Mononuclear cell (primary cell): ENCODE data around the gene NDUFA3. TPM values are rescaled to one million over a fixed set of nuclear protein-coding genes. Genes with fewer than 3 reads are reported as not detected.

Experiments used
- H3K27me3 ChIP-seq: 2 replicates; pipeline ENCODE4 v1.6.0; 2011; ENCODE audit warnings: low read length, control low read depth; ENCODE audit not compliant: insufficient read depth
- H3K4me1 ChIP-seq: 2 replicates; pipeline ENCODE4 v1.5.1; 2011; ENCODE audit warnings: mild to moderate bottlenecking, low read length, control low read depth; ENCODE audit not compliant: insufficient read depth
- H3K4me3 ChIP-seq: 2 replicates; pipeline ENCODE4 v1.5.1; 2011; ENCODE audit warnings: mild to moderate bottlenecking, low read length, moderate library complexity
- H3K9me3 ChIP-seq: 2 replicates; pipeline ENCODE4 v1.5.1; 2011; ENCODE audit warnings: low read depth, mild to moderate bottlenecking, control low read depth, low read length
- total RNA-seq: library from RNA; depleted of rRNA; stranded (reverse); fragments of >200 nt; gene quantifications from one replicate; pipeline ENCODE4 v1.2.3, GENCODE V29; 2012

The NDUFA3 gene
- total RNA-seq, 1 donor, result 6.9 TPM

GRCh38 chr19:54142166-54142780 lies 39.6 kb downstream of the NDUFA3 start:
- no peak overlapping the region for H3K4me3 ChIP-seq
- H3K9me3 ChIP-seq, result no peaks in the 10 kb centered on the region
- H3K27me3 ChIP-seq, result no peaks in the 10 kb centered on the region
- H3K4me1 ChIP-seq, result peaks cover 15% of the 10 kb centered on the region

GRCh38 chr19:54145541-54146158 lies 43.0 kb downstream of the NDUFA3 start:
- no peak overlapping the region for H3K4me3 ChIP-seq
- H3K27me3 ChIP-seq, result no peaks in the 10 kb centered on the region
- H3K4me1 ChIP-seq, result no peaks in the 10 kb centered on the region
- no peaks in the 10 kb centered on the region for H3K9me3 ChIP-seq

- H3K4me1 ChIP-seq, result no peaks in the 10 kb centered on the region
- no peak overlapping the region for H3K4me3 ChIP-seq
- H3K9me3 ChIP-seq, result no peaks in the 10 kb centered on the region
- H3K27me3 ChIP-seq, result no peaks in the 10 kb centered on the region
Observed at GRCh38 chr19:54147676-54148075, 45.0 kb downstream of the NDUFA3 start.

- Histone ChIP-seq H3K4me1 (no peaks in the 10 kb centered on the region), H3K27me3 (no peaks in the 10 kb centered on the region), H3K4me3 (no peak overlapping the region), H3K9me3 (no peaks in the 10 kb centered on the region)
Observed at GRCh38 chr19:54148158-54148557, 45.5 kb downstream of the NDUFA3 start.

GRCh38 chr19:54149021-54149812 lies 46.6 kb downstream of the NDUFA3 start:
- no peaks in the 10 kb centered on the region for H3K9me3 ChIP-seq
- no peak overlapping the region for H3K4me3 ChIP-seq
- H3K4me1 ChIP-seq, result no peaks in the 10 kb centered on the region
- H3K27me3 ChIP-seq, result no peaks in the 10 kb centered on the region

GRCh38 chr19:54151362-54152035 lies 48.8 kb downstream of the NDUFA3 start:
- H3K4me1 ChIP-seq, result no peaks in the 10 kb centered on the region
- no peaks in the 10 kb centered on the region for H3K9me3 ChIP-seq
- no peak overlapping the region for H3K4me3 ChIP-seq
- H3K27me3 ChIP-seq, result no peaks in the 10 kb centered on the region

GRCh38 chr19:54152267-54152666 lies 49.6 kb downstream of the NDUFA3 start:
- no peaks in the 10 kb centered on the region for H3K4me1 ChIP-seq
- no peaks in the 10 kb centered on the region for H3K9me3 ChIP-seq
- no peak overlapping the region for H3K4me3 ChIP-seq
- no peaks in the 10 kb centered on the region for H3K27me3 ChIP-seq

GRCh38 chr19:54152878-54153524 lies 50.3 kb downstream of the NDUFA3 start:
- H3K27me3 ChIP-seq, result no peaks in the 10 kb centered on the region
- peaks cover 1% of the 10 kb centered on the region for H3K4me1 ChIP-seq
- no peaks in the 10 kb centered on the region for H3K9me3 ChIP-seq
- no peak overlapping the region for H3K4me3 ChIP-seq

- Histone ChIP-seq H3K27me3 (no peaks in the 10 kb centered on the region), H3K4me3 (no peak overlapping the region), H3K4me1 (peaks cover 10% of the 10 kb centered on the region), H3K9me3 (no peaks in the 10 kb centered on the region)
Observed at GRCh38 chr19:54153731-54154326, 51.2 kb downstream of the NDUFA3 start.

GRCh38 chr19:54154603-54155345 lies 52.1 kb downstream of the NDUFA3 start:
- Histone ChIP-seq H3K27me3 (no peaks in the 10 kb centered on the region), H3K4me1 (peaks cover 13% of the 10 kb centered on the region), H3K4me3 (no peak overlapping the region), H3K9me3 (no peaks in the 10 kb centered on the region)

GRCh38 chr19:54155694-54156093 lies 53.0 kb downstream of the NDUFA3 start:
- peaks cover 21% of the 10 kb centered on the region for H3K4me1 ChIP-seq
- H3K27me3 ChIP-seq, result no peaks in the 10 kb centered on the region
- H3K9me3 ChIP-seq, result no peaks in the 10 kb centered on the region
- no peak overlapping the region for H3K4me3 ChIP-seq

GRCh38 chr19:54156490-54156889 lies 53.8 kb downstream of the NDUFA3 start:
- Histone ChIP-seq H3K4me3 (no peak overlapping the region), H3K27me3 (no peaks in the 10 kb centered on the region), H3K4me1 (peaks cover 29% of the 10 kb centered on the region), H3K9me3 (no peaks in the 10 kb centered on the region)

- peaks cover 33% of the 10 kb centered on the region for H3K4me1 ChIP-seq
- no peaks in the 10 kb centered on the region for H3K9me3 ChIP-seq
- no peak overlapping the region for H3K4me3 ChIP-seq
- no peaks in the 10 kb centered on the region for H3K27me3 ChIP-seq
Observed at GRCh38 chr19:54156953-54157352, 54.3 kb downstream of the NDUFA3 start.
